Measurements from ENCODE around the gene NAP1L4. TPM values are rescaled to one million over a fixed set of nuclear protein-coding genes. Genes with fewer than 3 reads are reported as not detected.

Gene NAP1L4
- total RNA-seq, 4 donors from 2014 or later: 90.0 to 148 (median 125) TPM

DNA sequence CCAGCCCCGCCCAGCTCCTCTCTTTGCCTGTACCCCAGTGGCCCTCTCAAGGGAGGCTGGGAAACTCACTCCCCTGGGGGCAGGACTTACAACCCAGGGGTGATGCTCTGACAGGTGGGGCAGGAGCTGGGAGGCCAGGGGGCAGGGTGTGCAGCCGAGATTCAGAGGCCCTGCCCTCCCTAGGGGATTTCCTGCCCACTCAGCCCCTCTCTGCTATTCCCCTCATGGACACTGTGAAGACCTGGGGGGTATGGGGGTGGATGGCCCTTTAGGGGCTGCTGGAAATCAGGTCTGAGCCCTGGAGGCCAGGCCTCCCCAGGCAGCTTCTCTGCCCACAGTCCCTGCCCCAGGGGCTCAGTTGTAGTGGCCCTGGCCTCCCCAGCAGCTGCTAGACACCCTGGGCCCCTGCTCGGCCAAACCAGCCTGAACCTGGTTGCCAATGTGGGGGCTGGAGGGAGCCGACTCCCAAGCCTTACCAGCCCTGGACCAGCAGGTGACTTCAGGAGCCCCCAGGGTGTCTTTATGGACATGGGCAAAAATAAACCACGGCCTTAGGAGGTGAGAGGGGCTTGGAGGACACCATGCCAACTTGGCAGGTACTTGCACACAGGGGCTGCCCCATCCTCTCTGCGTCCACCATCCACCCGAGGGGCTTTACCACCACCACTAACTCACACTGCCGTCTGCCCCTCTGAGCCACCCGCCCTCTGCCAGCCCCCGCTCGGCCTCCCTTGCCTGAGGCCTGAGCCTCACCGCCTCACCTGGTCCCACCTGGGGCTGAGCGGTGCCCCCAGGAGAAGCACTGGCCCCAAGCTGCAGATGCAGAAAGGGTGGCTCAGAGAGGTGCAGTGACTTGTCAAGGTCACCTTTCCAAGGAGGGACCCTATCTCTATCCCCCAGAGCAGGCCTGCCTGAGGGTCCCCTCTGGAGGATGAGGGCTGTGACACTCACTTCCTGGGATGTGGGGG is 60.1 kb downstream of the NAP1L4 start:
- Histone ChIP-seq H3K9me3 (peaks cover 0 to 2% (median 0%) of the 10 kb centered on the region in 4 donors), H3K27ac (replicated peaks in 1 of 4) (no peak overlapping the region), H3K36me3 (no peaks in the 10 kb centered on the region), H3K4me3 (no peak overlapping the region), H3K4me1 (peaks cover 25 to 36% (median 33%) of the 10 kb centered on the region in 4 donors), H3K27me3 (peaks cover 0 to 41% (median 17%) of the 10 kb centered on the region in 4 donors)
- WGBS: 84% methylated on average over 10 of the region's 13 CpGs
- no peak for DNase-seq (ENCODE audit: extremely low spot score)
- TF ChIP-seq CTCF (IDR thresholded peaks at IDR 0.05): no peak
- TF ChIP-seq POLR2AphosphoS5 (IDR thresholded peaks at IDR 0.05): no peak
- no peak for TF ChIP-seq EP300 (IDR thresholded peaks at IDR 0.05)
- TF ChIP-seq POLR2A (IDR thresholded peaks at IDR 0.05; ENCODE audit: low read depth): no peak
- intact Hi-C loops (cut with DNase I): no loop called here

GRCh38 chr11:2931420-2931746 is 60.7 kb downstream of the NAP1L4 start:
- H3K4me3 ChIP-seq: no peak overlapping the region
- no peak overlapping the region for H3K27ac ChIP-seq (replicated peaks in 1 of 4)
- TF ChIP-seq POLR2A (IDR thresholded peaks at IDR 0.05; ENCODE audit: low read depth) (no peak), POLR2AphosphoS5 (IDR thresholded peaks at IDR 0.05) (no peak), EP300 (IDR thresholded peaks at IDR 0.05) (no peak), CTCF (IDR thresholded peaks at IDR 0.05) (no peak)
- WGBS: 90% methylated on average over 4 of the region's 4 CpGs
- peaks cover 0 to 48% (median 17%) of the 10 kb centered on the region in 4 donors for H3K27me3 ChIP-seq
- H3K4me1 ChIP-seq: peaks cover 25 to 36% (median 33%) of the 10 kb centered on the region in 4 donors
- no peaks in the 10 kb centered on the region for H3K36me3 ChIP-seq
- DNase-seq (ENCODE audit: extremely low spot score): no peak
- intact Hi-C loops (cut with DNase I): no loop called here
- H3K9me3 ChIP-seq: no peaks in the 10 kb centered on the region

GRCh38 chr11:2930704-2931419 is 61.3 kb downstream of the NAP1L4 start:
- DNase-seq (ENCODE audit: extremely low spot score): no peak
- H3K27ac ChIP-seq (replicated peaks in 1 of 4): peak overlapping the region in 2 of 4 donors; percentile 47 to 53

More at GRCh38 chr11:2930704-2931419, 61.3 kb downstream of the NAP1L4 start:
- TF ChIP-seq EP300 (IDR thresholded peaks at IDR 0.05) (no peak), POLR2A (IDR thresholded peaks at IDR 0.05; ENCODE audit: low read depth) (no peak), POLR2AphosphoS5 (IDR thresholded peaks at IDR 0.05) (no peak), CTCF (IDR thresholded peaks at IDR 0.05) (peak; percentile 40 to 50 (median 47))
- intact Hi-C loops (cut with DNase I): no loop called here
- Histone ChIP-seq H3K9me3 (no peaks in the 10 kb centered on the region), H3K4me1 (peaks cover 25 to 36% (median 33%) of the 10 kb centered on the region in 4 donors), H3K27me3 (peaks cover 0 to 50% (median 17%) of the 10 kb centered on the region in 4 donors), H3K36me3 (no peaks in the 10 kb centered on the region), H3K4me3 (peak overlapping the region; percentile 53 to 69 (median 54))
- 59% methylated on average over 12 of the region's 21 CpGs for WGBS
